Stimulated activated CD8-positive, alpha-beta memory T cell treated with anti-CD3 and anti-CD28 coated beads, Interleukin-4, amount 100 ng/mL, for 4 hours (primary cell): ENCODE results near the gene SYTL3.
"Not testable (repeated sequence)": the region's sequence is repeated elsewhere in the genome, so short reads cannot be mapped to it uniquely, and the experiment has no call there.

Source experiments
- DNase-seq, 2 donors: peaks; one replicate each; pipeline ENCODE4 v3.0.0-alpha.2; 2020; ENCODE audit warnings: low read depth in 2 of 2, low spot score in 1 of 2

Gene SYTL3

DNA sequence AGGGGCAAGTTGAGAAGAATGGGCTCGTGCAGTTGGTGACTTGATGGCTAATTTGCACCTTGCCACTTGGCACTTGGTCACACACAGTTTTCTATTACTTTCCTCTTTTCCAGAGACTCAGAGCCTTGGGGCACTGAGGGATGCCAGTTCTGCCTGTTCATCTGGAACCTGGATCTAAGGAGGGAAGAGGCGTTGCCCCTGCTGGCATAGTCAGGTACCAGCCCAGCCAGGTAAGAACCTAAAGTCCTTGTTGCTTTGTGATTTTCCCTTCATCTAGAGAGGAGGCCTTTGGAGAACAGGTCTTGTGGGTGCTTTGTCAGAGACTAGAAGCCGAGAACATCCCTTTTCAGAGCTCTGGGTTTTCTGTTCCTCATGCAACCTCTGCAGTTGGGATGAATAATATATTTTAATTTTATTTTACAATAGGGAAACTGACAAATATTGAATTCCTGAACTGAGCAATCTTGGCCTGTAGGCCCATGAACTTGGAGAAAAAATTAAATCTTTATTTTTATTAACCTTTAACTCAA, 11.4 kb downstream of the SYTL3 start:
- no peak for DNase-seq

DNA sequence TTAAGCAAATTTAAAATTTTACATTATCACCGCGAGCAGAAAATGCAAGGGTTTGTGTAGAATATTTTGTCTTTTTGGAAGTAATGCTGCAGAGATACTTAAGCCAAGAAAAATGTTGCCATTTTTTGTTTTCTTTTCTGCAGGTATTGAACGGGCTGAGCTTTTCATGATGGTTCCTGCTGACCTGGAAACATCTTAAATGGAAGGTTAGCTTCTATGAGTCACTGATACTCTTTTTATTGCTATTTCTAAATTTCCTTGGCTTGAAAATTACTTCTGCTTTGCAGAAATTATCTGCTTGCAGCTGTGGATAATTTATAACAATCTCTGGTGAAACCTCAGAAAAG, 12.7 kb downstream of the SYTL3 start:
- DNase-seq: no peak

DNA sequence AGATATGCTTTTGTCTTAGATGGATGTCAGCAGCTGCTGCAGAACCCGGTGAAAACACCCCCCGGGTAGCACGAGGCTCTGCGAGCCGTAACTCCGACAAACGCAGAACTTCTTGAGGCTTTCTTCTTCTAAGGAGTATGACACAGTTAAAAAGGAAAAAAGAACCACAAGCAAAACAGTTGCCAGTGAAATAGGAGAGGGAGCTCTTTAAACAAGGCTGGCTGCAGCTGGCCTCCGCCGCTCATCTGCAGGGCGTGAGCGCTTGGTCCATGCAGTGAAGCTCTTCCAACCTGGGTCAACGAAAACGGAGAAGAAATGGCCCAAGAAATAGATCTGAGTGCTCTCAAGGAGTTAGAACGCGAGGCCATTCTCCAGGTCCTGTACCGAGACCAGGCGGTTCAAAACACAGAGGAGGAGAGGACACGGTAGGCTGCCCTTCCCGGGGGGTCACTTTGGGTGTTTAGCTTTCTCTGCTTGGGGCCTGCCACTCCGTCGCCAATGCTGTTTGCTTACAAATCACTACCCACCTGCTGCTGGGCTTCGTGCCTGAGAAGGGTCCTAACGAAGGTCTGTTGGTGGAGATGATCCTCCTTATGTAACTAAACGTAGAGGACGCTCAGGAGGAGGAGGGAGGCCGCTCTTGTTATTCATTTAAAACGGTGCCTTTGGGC, 13.2 kb downstream of the SYTL3 start:
- no peak for DNase-seq

DNA sequence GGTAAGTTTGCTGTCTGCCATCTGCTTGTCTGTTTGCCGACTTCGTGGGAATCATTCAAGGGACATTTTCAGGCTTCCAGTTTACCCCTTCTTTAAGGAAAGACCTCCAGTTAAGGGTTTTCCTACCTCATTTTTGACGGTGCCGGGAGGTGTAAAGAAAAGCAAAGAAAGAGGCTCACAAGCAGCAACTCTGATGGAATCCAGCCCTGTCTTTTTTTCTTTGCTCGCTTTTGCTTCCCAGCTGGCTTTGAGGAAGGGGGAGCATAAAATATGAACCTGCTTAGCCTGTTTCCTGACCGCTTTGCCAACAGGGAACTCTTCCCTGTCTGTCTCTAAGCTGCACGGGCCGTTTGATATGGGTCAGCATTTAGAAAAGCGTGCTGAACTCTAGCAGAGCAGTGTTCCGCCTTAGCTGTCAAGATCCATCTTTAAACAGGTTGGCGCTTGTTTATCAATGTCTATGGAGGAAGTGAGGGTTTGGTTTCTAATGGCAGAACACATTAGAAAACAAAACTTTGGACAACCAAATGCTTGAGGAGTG, 13.8 kb downstream of the SYTL3 start:
- DNase-seq: no peak

DNA sequence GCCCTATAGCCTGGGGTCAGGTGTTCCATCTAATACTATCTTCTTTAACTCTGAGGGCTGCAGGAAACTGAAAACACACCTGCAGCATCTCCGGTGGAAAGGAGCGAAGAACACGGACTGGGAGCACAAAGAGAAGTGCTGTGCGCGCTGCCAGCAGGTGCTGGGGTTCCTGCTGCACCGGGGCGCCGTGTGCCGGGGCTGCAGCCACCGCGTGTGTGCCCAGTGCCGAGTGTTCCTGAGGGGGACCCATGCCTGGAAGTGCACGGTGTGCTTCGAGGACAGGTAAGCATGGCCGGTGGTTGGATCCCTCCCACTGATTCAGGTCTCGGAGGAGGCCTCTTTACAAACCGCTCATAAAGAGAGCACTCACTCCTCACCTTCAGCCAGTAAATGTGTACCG, 15.5 kb downstream of the SYTL3 start:
- no peak for DNase-seq

DNA sequence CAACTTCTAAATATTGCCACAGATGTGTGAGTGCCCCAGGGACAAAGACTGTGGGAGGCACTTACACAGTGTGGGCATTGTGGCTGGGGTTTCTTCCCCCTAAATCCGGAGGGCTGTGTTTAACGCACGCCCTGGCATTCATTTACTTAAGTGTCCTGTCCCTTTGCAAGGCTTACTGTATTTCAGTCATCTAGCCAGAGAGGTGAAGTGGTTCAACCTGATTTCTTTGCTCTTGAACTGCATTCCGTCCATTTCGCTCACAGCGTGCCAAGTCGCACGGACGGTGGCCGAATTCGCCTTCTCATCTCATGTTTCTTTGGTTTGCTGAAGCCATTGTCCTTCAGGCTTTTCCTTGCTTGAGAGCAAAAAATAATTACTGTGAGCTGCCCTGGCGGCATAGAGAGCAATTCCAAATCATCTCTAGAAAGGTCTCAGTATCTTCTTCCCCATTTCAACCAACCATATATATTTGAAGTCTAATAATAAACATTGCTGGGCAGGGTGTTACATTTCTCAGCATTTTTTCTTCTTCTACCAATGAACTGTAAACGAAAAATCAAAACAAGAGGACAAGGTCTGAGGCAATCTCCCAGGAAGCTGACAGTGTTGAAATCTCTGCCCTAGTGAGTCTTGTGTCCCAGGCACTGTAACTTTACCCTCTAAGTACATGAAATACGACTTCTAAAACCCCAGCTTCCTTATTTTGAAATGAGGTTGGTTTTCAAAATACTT, 16.9 kb downstream of the SYTL3 start:
- DNase-seq: no peak

DNA sequence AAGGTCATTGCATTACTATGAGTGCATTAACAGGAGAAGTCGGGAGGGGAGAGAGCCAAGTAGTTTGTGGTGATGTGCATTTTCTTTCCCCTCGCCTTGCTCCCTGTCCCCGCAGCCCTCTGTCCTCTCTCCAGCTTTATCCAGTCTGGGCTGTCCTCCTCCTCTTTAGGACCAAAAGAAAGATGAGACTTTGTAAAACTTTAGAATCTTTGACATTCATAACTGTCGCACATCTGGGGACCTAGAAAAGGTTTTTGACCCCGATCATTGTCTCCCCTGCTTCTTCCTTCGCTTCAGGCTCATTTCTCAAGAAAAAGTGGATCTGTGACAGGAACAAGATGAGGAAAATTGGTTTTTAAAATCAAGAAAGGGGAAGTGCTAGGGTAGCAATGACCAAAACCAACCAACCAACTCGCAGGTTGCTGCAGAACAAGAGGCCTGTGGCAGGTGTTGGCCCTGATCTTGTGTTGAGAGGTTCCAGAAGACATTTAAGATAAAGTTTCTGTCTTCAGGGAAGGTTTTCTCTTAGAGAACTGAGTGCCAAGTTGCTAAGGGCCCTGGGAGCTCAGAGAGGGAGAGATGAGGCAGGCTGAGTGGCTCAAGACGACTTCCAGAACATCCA, 17.6 kb downstream of the SYTL3 start:
- no peak for DNase-seq

DNA sequence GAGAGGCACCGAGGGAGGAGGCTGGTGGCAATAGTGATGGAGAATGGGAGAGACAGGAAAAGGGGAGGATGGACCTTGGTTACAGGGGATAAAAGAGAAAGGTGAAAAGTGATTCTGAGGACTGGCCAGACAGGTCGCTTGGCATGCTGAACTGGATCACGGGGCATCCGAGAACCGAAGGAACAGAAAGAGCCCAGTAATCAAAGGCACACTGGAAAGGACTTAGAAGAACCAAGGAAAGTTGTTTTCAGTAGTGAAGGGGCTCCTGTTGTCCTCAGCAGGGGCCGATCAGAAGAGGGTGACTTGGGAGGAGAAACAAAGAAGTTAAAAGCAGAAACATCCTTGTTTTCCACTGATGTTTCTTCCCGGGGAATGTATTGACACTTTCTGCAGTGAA, 18.9 kb downstream of the SYTL3 start:
- DNase-seq: no peak

DNA sequence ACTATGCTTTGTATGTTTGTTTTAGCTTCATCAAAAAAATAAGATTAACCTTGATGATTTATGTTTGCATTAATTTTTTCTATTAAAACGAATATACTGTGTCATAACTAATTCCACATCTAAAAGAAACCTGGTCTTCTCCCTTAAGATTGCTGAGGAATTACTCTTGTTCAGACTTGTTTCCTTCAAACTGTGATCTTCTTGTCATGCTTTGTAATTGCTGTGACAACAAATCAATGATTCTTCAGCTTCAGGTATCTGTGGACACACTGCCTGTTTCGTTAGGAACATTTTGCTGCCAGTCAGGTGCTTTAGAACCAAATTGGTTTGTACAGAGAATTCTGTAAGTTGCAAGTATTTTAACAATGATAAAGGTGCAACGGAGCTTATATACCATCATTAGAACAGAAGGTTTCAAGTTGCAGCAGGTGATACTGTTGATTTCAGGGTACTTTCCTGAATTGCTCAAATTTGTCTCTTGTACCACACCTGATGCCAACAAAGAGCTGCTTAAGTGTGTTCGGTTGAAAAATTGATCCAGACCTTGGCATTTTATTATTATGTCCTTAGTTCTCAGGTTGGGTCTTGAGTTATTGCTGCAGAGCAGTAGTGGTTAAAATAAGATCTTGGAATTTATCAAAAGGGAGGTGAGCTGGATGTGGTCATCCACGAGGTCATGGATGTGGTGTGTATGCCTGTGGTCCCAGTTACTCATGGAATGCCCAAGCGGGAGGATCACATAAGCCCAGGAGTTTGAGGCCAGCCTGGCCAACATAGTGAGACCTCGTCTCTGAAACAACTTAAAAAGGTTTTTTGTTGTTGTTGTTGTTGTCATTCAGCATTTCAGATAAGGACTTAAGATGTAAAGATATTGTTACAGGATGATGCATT, 19.5 kb downstream of the SYTL3 start:
- no peak for DNase-seq

DNA sequence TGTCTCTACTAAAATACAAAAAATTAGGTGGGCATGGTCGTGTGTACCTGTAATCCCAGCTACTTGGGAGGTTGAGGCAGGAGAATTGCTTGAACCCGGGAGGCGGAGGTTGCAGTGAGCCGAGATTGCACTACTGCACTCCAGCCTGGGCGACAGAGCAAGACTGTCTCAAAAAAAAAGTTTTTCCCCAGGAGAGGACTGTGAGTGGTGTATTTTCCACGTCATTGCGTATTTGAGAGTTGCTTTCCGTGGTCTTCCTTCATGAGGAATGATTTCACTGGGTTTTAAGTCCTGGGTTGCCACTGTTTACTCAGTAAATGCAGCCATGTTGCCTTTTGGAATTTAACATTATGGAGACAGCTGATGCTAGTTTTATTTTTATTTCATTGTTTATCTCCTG, 22.3 kb downstream of the SYTL3 start:
- not testable (repeated sequence) for DNase-seq

DNA sequence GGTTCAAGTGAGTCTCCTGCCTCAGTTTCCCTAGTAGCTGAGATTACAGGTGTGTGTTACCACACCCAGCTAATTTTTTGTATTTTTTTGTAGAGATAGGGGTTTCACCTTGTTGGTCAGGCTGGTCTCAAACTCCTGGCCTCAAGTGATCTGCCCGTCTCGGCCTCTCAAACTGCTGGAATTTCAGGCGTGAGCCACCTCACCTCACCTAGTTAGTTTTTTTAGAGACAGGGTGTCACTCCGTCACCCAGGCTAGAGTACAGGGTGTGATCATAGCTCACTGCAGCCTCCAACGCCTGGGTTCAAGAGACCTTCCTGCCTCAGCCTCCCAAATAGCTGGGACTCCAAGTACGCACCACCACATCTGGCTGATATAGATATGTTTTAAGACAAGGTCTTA, 22.9 kb downstream of the SYTL3 start:
- no peak for DNase-seq

DNA sequence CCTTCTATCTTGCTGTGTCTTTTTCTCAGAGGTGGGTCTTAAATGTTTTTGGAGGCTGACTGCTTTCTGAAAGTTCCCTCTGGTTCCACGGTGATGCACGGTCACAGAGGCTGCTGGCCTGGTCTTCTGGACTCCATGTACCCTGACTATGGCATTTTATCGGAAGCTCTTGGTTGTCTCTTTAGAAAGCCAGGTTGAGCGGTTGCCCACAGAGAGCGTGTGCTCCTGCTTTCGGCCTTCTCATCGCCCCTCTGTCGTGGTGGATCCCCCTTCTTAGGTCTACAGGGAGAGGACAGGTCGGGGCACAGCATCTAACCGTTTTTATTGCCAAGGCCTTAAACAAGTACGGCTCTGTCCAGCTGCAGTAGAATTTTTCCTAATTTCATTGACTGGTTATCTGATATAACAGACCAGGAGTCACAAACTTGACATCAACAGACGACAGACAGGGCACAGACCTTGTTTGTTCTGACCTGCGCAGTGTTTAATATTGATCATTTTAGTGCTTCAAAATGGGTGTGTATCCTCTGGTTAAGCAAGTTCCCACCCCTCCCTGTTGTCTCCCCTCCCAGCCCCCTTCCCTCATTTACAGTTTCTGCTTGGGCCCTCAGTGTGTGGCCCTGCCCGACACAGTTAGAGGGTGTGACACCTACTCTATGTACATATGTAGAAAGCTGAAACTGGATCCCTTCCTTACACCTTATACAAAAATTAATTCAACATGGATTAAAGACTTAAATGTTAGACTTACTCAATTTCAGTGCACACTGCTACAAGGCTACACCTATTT, 24.7 kb downstream of the SYTL3 start:
- no peak for DNase-seq

DNA sequence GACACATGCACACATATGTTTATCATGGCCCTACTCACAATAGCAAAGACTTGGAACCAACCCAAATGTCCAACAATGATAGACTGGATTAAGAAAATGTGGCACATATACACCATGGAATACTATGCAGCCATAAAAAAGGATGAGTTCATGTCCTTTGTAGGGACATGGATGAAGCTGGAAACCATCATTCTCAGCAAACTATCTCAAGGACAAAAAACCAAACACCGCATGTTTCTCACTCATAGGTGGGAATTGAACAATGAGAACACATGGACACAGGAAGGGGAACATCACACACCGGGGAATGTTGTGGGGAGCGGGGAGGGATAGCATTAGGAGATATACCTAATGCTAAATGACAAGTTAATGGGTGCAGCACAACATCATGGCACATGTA, 27.2 kb downstream of the SYTL3 start:
- not testable (repeated sequence) for DNase-seq

DNA sequence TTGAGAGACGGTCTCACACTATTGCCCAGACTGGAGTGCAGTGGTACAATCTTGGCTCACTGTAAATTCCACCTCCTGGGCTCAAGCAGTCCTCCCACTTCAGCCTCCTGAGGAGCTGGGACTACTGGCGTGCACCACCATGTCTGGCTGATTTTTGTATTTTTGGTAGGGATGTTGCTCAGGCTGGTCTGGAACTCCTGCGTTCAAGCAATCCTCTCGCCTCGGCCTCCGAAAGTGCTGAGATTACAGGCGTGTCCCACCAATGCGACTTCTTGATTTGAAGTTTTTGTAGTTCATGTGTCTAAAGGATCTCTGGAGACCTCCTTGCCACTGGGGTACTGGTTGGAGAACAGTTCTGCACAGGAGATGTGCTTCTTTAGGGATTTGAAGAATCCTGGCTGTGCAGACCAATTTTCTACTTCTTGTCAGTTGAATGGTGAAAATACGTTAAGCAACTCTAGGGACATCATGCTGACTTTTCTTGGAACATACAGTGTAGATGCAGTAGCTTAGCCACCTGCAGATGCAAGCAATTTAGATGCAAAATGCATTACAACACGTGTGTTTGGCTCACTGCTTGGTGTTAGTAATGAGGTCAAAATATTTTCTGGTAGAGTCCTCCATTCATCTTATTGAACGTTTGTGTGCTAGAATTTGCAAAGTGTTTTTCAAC, 28.2 kb downstream of the SYTL3 start:
- DNase-seq: no peak

DNA sequence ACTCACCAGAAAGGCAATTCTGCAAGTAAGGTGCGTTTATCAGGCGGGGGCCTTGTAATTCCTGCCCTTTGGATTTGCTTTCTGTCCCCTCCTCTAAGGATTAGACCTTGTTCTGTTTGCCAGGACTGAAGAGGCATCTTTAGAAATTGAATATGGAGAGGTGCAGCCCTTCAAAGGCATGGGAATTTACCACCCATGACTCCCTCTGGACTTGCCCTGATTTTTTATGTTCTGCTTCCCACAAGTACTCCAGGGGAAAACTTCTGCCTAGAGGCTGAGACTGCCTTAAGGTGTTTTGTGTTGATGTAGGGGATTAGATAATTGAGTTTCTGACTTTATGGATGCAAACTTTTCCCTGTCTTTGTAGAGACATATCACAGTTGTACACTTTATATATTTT, 30.2 kb downstream of the SYTL3 start:
- no peak for DNase-seq

DNA sequence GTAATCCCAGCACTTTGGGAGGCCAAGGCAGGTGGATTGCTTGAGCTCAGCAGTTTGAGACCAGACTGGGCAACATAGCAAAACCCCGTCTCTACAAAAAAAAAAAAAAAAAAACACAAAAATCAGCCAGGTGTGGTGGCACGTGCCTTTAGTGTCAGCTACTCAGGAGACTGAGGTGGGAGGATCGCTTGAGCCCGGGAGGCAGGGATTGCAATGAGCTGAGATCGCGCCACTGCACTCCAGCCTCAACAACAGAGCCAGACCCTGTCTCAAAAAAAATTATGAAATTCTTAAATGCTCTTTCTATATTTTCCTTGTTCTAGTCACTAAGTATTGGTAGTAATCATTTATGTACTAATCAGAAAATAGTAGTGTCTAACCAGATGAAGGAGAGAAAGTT, 30.6 kb downstream of the SYTL3 start:
- no peak for DNase-seq

DNA sequence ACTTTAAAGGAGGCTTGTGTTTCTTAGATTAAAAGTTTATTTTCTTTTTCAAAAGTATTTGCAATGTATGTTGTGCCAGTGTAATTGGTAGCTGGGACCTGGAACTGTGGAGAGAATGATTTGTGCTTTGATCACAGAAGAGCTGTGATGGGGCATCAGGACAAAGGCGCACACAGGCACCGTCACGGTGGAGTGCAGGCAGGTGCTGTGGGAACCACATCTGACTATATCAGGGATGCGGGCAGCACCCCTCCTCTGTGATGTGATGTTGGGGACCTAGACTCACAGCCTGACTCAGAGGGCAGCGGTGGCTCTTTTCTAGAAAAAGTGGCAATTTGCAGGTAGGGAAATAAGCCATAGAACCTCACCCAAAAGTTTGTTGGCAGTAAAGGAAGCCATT, 34.5 kb downstream of the SYTL3 start:
- no peak for DNase-seq

DNA sequence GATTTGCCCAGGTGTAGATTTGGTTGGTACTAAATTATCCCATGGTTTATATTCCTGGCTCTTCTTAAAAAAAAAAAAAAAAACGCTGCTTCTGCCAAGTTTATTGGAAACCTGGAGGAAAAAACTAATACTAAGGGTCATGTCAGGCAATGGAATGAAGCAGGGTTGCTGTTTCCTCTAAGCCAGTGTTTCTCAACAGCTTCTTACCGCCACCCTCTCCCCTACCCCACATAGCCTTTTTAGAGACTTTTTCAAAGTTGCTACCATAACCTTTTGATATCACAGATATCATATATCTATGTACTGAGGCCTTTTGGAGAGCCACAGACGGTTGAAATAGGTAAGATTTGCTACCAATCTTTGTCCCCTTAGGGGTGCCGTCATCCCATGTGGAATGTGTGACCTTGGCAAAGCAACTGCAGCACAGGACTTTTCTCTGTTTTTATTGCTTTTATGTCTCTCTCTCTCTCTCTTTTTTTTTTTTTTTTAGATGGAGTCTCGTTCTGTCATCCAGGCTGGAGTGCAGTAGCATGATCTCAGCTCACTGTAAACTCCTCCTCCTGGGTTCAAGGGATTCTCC, 35.0 kb downstream of the SYTL3 start:
- no peak for DNase-seq

DNA sequence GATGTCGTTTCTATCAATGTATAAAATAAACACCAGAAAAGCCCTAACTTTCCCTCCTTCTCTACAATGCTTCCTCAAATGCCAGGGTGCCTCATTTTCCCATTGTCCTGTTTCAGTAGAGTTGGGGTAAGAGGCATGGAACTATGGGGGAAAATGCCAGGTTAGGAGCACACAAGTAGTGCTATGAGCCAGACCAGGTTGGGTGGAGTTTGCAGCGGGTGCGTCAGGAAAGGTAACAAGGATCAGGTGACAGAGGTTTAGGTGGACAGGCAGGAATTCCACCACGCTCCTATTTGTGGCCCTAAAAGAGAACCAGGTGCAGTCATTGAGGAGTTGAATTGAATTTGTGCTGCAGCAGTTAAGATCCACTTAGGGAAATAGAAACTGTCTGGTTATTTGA, 36.5 kb downstream of the SYTL3 start:
- DNase-seq: no peak
